ENCODE data around the gene PLIN3. TPM values are rescaled to one million over a fixed set of nuclear protein-coding genes. Genes with fewer than 3 reads are reported as not detected.

PLIN3 gene, protein sequence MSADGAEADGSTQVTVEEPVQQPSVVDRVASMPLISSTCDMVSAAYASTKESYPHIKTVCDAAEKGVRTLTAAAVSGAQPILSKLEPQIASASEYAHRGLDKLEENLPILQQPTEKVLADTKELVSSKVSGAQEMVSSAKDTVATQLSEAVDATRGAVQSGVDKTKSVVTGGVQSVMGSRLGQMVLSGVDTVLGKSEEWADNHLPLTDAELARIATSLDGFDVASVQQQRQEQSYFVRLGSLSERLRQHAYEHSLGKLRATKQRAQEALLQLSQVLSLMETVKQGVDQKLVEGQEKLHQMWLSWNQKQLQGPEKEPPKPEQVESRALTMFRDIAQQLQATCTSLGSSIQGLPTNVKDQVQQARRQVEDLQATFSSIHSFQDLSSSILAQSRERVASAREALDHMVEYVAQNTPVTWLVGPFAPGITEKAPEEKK
- total RNA-seq, result 166 and 313 TPM in 2 replicates

DNA sequence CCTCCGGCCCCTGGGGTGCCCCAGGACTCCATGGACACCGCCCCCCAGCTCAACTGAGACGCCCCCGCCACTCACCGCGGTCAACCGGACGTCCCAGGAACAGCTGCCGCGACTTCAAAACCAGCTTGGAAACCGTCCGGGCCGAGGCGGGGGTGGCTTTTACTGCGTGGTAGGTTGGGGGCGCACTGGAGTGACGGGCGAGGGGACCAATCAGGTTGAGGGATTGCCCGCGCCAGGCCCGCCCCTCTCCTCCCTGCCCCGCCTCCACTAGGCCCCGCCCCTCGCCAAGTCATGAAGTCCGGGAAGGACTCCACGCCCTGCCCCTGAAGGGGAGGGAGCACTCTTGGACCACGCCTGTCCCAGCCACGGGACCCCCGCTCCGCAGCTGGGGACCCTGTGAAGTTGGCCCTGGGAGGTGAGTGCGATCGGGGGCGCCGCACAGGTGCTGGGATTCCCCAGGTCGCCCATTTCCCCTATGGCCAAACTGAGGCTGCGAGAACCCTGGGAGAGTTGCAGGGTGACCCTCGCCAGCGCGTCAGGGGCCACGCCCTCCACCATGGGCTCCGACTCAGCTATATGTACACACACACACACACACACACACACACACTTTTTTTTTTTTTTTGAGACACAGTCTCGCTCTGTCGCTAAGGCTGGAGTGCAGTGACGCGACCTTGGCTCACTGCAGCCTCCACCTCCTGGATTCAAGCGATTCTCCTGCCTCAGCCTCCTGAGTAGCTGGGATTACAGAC lies at the start of gene PLIN3:
TSS of gene PLIN3 (minus strand) at position 134 of the 752 bp plus-strand sequence. CDS start 6,273 bp downstream, outside the sequence.

DNA sequence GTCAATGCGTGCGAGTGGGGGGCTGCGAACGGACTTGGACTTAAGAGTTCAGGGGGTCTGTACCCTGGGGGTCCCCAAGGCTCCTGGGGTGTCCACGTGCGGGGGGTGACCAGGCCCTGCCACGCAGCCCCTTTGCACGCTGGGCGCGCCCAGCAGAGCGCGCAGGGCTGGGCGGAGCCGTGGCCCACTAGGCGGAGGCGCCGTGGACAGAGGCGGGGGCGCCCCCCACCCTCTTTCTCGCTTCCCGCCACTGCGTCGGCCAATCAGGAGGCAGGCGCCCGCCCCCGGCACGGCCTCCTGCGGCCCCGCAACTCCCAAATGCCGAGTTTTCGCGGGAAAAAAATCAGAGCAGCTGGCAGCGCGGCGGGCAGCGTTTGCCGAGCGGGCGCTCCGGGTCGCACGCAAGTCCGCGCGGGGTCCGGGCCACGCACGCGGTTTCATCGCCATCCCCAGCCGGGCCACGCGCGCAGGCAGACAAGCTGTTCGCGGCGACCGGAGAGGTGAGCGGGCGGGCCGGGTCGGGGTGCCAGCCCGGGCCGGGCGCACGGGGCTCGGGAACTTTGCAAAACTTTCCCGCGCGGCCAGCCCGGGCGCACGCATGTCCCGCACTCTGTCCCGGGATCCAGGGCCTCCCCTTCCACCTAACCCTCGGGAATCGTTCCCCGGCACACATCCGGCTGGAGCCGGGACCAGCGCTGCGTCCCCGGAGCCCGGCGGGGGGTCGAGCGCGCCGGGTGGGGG lies 41.9 kb upstream of the PLIN3 start, which contains the start of gene UHRF1:
TSS of gene UHRF1 (plus strand) at position 346 of the 741 bp plus-strand sequence. CDS start 1,385 bp downstream, outside the sequence.

DNA sequence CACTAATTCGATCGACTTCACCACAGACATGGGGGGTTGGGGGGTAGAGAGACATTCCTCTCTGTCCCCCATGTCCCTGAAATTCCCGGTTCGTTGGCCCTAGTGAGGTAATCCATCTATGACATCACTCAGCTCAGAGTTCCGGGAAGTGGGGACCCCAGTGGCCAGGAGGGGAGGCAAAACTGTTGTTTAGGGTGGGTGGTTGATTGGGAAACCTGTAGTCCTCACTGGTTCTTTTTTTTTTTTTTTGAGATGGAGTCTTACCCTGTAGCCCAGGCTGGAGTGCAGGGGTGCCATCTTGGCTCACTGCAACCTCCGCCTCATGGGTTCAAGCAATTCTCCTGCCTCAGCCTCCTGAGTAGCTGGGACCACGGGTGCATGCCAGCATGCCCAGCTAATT lies 35.3 kb upstream of the PLIN3 start, which contains the start of gene ARRDC5:
TSS of gene ARRDC5 (minus strand) at position 101 of the 400 bp plus-strand sequence. CDS start at position 30, 71 bp downstream.

DNA sequence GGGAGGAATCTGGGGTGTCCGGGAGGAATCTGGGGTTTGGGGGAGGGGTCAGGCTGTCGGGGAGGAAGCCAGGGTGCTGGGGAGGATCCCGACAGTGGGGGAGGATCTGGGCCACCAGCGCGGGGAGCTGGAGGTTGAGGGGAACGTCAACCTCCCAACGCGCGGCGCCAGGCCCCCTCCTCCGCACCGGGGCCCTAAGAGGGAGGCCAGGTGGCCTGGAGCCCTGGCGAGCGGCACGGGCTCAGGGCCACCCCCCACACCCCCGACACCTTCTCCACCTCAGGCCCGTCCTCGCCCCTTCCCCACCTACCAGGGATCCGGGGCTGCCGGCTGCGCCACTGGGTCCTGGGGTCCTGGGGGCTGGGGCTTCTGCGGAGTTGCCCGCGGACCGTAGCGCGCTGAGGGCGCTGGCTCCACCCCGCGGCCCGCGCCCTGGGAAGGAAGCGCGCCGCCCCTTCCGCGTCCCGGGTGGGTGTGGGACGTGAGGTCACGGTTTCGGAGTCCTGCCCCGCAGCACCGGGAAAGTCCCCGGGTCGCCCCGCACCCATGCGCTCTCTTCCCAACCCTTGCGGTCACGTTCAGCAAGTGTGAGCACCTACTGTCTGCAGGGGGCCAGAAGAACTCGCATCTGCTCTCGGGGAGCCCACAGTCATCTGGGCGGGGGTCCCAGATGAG lies 36.0 kb downstream of the PLIN3 start, which contains the start of gene TICAM1:
TSS of gene TICAM1 (minus strand) at position 409 of the 675 bp plus-strand sequence. CDS start 13,335 bp downstream, outside the sequence.

DNA sequence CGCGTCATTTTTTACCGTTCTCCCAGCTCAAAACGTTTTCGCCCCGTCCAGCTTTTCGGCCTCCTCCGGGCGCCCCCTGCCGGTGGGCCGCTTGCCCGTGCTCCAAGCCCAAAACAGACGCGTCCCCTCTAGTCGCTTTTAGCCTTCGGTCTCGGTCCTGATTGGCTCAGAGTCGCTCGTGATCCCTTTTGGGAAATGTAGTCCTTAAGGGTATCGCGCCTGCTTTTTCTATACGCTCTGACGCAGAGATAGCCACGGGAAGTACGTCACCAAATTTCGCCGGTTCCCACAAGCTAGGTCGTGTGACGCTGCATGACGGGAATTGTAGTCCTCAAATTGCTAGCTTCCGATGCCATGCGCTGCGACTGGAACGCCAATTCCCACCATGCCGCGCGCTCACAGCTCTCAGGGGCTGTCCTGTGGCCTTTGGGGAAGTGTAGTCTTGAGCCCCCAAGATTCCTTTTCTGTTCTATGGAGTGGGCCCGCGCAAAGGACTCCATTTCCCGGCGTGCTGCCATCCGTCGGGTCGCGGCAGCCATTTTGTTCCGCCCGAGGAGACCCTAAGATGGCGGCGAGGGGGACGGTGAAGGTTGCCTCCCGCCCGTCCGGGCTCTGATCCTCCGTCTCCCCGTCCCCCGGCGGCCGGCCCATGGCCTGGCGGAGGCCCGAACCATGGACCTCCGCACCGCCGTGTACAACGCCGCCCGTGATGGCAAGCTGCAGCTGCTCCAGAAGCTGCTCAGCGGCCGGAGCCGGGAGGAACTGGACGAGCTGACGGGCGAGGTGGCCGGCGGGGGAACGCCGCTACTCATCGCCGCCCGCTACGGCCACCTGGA lies 76.1 kb downstream of the PLIN3 start, which contains the start of gene FEM1A:
TSS of gene FEM1A (plus strand) at position 552 of the 836 bp plus-strand sequence. CDS start at position 673, 121 bp downstream.

Other genes starting within 250 kb of the PLIN3 start
- gene TNFAIP8L1, start 228.2 kb downstream of the PLIN3 start, total RNA-seq, result 2.0 and 2.1 TPM in 2 replicates
- gene MYDGF, start 197.3 kb downstream of the PLIN3 start, total RNA-seq, result 271 and 327 TPM in 2 replicates
- 28.5 and 51.1 TPM in 2 replicates for gene DPP9, start 143.8 kb downstream of the PLIN3 start, total RNA-seq
- gene FEM1A, start 75.9 kb downstream of the PLIN3 start, total RNA-seq, result 10.4 and 12.4 TPM in 2 replicates
- 5.5 and 8.6 TPM in 2 replicates for gene TICAM1, start 36.0 kb downstream of the PLIN3 start, total RNA-seq
- gene ARRDC5, start 35.2 kb upstream of the PLIN3 start, total RNA-seq, result not detected in 2 replicates
- gene UHRF1, start 41.8 kb upstream of the PLIN3 start, total RNA-seq, result 13.4 and 23.0 TPM in 2 replicates
- 30.0 and 36.9 TPM in 2 replicates for gene KDM4B, start 101.4 kb upstream of the PLIN3 start, total RNA-seq

All from smooth muscle cell of the pulmonary artery (primary cell).